PC-3 (cell line): ENCODE results near the gene ETDB. TPM values are rescaled to one million over a fixed set of nuclear protein-coding genes. Genes with fewer than 3 reads are reported as not detected.
A peak's percentile ranks its signal among the peaks of the same experiment; 100 is the strongest.

Source experiments
- ATAC-seq: fragments of 200-7000 bp; cut with Tn5 transposase; 2 replicates; pipeline ENCODE4 v1.9.1; 2020; ENCODE audit warnings: mild to moderate bottlenecking, moderate library complexity
- BruUV-seq: library from RNA; stranded (reverse); fragments of 400-500 nt; replicated peaks from 2 replicates; lab custom pipeline; 2021; lab: Mats Ljungman, UMichigan
- CTCF ChIA-PET: fragments of 300-600 bp; sonication (Branson Sonifier 250); formaldehyde crosslinking; loops from one replicate; lab custom pipeline; 2022; ENCODE audit warnings: antibody characterized with exemption; lab: Charles Lee
- POLR2A ChIA-PET: fragments of 300-600 bp; sonication (Branson Sonifier 250); formaldehyde crosslinking; loops from one replicate; lab custom pipeline; 2022; ENCODE audit warnings: antibody characterized with exemption; ENCODE audit not compliant: unreplicated experiment; lab: Charles Lee
- DNase-seq: peaks from one replicate; pipeline ENCODE4 v3.0.0-alpha.2; 2015
- H2AFZ ChIP-seq: fragments of 300-600 bp; sonication (generic); 2 replicates; pipeline ENCODE4 v1.6.0; 2016; ENCODE audit warnings: antibody characterized with exemption, low read length
- H3F3A ChIP-seq: fragments of 300-600 bp; sonication (generic); one replicate; pipeline ENCODE4 v1.6.0; 2017; ENCODE audit warnings: antibody characterized with exemption, low read length, control low read depth, mild to moderate bottlenecking; ENCODE audit not compliant: unreplicated experiment
- H3K27ac ChIP-seq: fragments of 300-600 bp; sonication (generic); 2 replicates; pipeline ENCODE4 v1.5.1; 2016; ENCODE audit warnings: mild to moderate bottlenecking, low read length
- H3K27me3 ChIP-seq: fragments of 300-600 bp; sonication (generic); 2 replicates; pipeline ENCODE4 v1.6.1; 2016; ENCODE audit warnings: low read length, mixed read lengths
- H3K36me3 ChIP-seq: fragments of 300-600 bp; sonication (generic); 2 replicates; pipeline ENCODE4 v1.6.1; 2016; ENCODE audit warnings: low read depth, mixed run types, low read length, mixed read lengths
- H3K4me1 ChIP-seq: fragments of 300-600 bp; sonication (generic); 2 replicates; pipeline ENCODE4 v1.5.1; 2016; ENCODE audit warnings: low read length; ENCODE audit not compliant: insufficient read depth
- H3K4me2 ChIP-seq: fragments of 300-600 bp; sonication (generic); 2 replicates; pipeline ENCODE4 v1.6.0; 2016; ENCODE audit warnings: low read length
- H3K4me3 ChIP-seq: fragments of 300-600 bp; sonication (generic); 2 replicates; pipeline ENCODE4 v1.5.1; 2016; ENCODE audit warnings: mild to moderate bottlenecking, low read length, mixed read lengths
- H3K79me2 ChIP-seq: fragments of 300-600 bp; sonication (generic); 2 replicates; pipeline ENCODE4 v1.6.1; 2017; ENCODE audit warnings: low read length, mixed read lengths
- H3K9ac ChIP-seq: fragments of 300-600 bp; sonication (generic); 2 replicates; pipeline ENCODE4 v1.6.0; 2016; ENCODE audit warnings: mild to moderate bottlenecking, low read length
- H3K9me2 ChIP-seq: fragments of 300-600 bp; sonication (generic); replicated peaks from 2 replicates; pipeline ENCODE4 v1.6.1; 2016; ENCODE audit warnings: mixed run types, low read length, mixed read lengths
- H3K9me3 ChIP-seq: fragments of 300-600 bp; sonication (generic); 2 replicates; pipeline ENCODE4 v1.6.1; 2016; ENCODE audit warnings: low read length, mixed read lengths
- H4K20me1 ChIP-seq: fragments of 300-600 bp; sonication (generic); 2 replicates; pipeline ENCODE4 v1.6.1; 2016; ENCODE audit warnings: low read length, mixed read lengths
- EZH2 ChIP-seq: fragments of 300-600 bp; sonication (generic); IDR thresholded peaks from one replicate; pipeline ENCODE4 v1.6.1; 2017; ENCODE audit warnings: antibody characterized with exemption, mild to moderate bottlenecking, low read length; ENCODE audit not compliant: unreplicated experiment
- EZH2phosphoT487 ChIP-seq: fragments of 300-600 bp; sonication (generic); IDR thresholded peaks from 2 replicates; pipeline ENCODE4 v1.6.1; 2018; ENCODE audit warnings: mild to moderate bottlenecking, antibody characterized with exemption, low read length, borderline replicate concordance
- intact Hi-C: fragments of 100-400 bp; cut with micrococcal nuclease; formaldehyde crosslinking; loops from 2 replicates; pipeline ENCODE4 v1.9.0; 2023
- total RNA-seq: library from RNA; depleted of rRNA; stranded (reverse); fragments of >200 nt; gene quantifications from 2 replicates; pipeline ENCODE4 v1.2.3, GENCODE V29; 2014
- TF ChIP-seq, protein P1 (sequence below): fragments of 300-600 bp; sonication (generic); conservative IDR thresholded peaks from 2 replicates; pipeline ENCODE4 v1.5.1; 2017; ENCODE audit warnings: antibody characterized with exemption, low read depth, mild to moderate bottlenecking, low read length

Gene ETDB
- total RNA-seq, 1 experiment from 2014 or later, result not detected

DNA sequence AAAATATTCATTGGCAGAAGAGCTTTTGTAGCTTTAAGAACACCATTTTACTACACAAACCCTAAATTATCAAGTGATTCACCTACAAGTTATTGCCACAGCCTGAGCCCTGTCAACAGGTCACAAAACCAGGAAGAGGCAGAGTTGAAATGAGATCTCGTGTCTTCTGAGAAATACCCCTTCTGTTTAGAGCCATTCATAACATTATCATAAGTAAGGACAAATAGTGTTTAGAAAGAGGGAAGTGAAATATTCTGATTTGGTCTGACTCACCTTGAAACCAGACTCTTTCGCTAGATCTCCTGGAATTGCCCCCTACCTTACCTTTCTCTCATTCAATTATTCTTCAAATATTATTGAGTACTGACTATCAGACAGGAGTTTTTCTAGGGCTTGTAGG, 5.9 kb downstream of the ETDB start:
- BruUV-seq, result no TSS peak
- no peaks in the 10 kb centered on the region for H3K9me3 ChIP-seq
- H3K9ac ChIP-seq, result no peak overlapping the region
- POLR2A ChIA-PET, result no interaction called here
- ATAC-seq (no peak), DNase-seq (no peak)
- no peak overlapping the region for H2AFZ ChIP-seq
- no peaks in the 10 kb centered on the region for H4K20me1 ChIP-seq
- no peaks in the 10 kb centered on the region for H3K36me3 ChIP-seq
- no peaks in the 10 kb centered on the region for H3F3A ChIP-seq
- no peaks in the 10 kb centered on the region for H3K79me2 ChIP-seq
- no peaks in the 10 kb centered on the region for H3K9me2 ChIP-seq
- TF ChIP-seq EZH2, result no peak
- TF ChIP-seq, protein P1, sequence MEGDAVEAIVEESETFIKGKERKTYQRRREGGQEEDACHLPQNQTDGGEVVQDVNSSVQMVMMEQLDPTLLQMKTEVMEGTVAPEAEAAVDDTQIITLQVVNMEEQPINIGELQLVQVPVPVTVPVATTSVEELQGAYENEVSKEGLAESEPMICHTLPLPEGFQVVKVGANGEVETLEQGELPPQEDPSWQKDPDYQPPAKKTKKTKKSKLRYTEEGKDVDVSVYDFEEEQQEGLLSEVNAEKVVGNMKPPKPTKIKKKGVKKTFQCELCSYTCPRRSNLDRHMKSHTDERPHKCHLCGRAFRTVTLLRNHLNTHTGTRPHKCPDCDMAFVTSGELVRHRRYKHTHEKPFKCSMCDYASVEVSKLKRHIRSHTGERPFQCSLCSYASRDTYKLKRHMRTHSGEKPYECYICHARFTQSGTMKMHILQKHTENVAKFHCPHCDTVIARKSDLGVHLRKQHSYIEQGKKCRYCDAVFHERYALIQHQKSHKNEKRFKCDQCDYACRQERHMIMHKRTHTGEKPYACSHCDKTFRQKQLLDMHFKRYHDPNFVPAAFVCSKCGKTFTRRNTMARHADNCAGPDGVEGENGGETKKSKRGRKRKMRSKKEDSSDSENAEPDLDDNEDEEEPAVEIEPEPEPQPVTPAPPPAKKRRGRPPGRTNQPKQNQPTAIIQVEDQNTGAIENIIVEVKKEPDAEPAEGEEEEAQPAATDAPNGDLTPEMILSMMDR, result no peak
- TF ChIP-seq EZH2phosphoT487, result no peak
- H3K27me3 ChIP-seq, result no peaks in the 10 kb centered on the region
- no peaks in the 10 kb centered on the region for H3K4me1 ChIP-seq
- no peak overlapping the region for H3K27ac ChIP-seq
- intact Hi-C loops, result no loop called here
- H3K4me2 ChIP-seq, result no peak overlapping the region
- CTCF ChIA-PET, result no interaction called here
- no peak overlapping the region for H3K4me3 ChIP-seq

DNA sequence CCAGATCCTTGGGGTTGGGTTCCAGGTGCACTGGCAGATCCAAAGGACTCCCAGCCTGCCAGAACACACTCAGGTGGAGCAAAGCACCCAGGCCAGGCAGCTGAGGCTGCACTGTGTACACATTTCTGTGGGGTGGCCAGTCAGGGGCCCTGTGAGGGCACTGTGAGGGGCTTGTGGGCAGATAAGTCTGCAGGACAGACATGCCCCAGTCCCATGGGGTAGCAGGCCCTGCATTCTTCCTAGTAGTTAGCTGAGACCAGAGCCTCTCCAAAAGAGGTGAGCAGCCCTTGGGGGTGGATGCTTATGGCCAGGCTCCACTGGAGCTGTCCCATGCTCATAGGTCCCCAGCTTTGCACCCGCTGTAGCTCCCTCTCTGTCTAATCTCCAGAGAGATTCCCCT, 7.6 kb downstream of the ETDB start:
- ATAC-seq (no peak), DNase-seq (no peak)
- ChIA-PET POLR2A (no interaction called here), CTCF (interaction anchor here (0.7 to 2.3 kb wide), 2 partner anchors 73 to 627 kb away, joined by 4 to 9 read pairs; no protein-coding TSS in a partner anchor)
- no peak overlapping the region for H3K9ac ChIP-seq
- no peak overlapping the region for H3K27ac ChIP-seq
- H3K4me1 ChIP-seq, result no peaks in the 10 kb centered on the region
- no peaks in the 10 kb centered on the region for H3K36me3 ChIP-seq
- H3K4me2 ChIP-seq, result no peak overlapping the region
- H3K27me3 ChIP-seq, result peaks cover 7% of the 10 kb centered on the region; the same call in 1 of the 2 replicates
- no peaks in the 10 kb centered on the region for H4K20me1 ChIP-seq
- no TSS peak for BruUV-seq
- TF ChIP-seq EZH2, result no peak
- TF ChIP-seq EZH2phosphoT487, result no peak
- TF ChIP-seq, protein P1, result no peak
- no peaks in the 10 kb centered on the region for H3K9me2 ChIP-seq
- no peak overlapping the region for H2AFZ ChIP-seq
- no peaks in the 10 kb centered on the region for H3K9me3 ChIP-seq
- no peaks in the 10 kb centered on the region for H3F3A ChIP-seq
- no peak overlapping the region for H3K4me3 ChIP-seq
- no peaks in the 10 kb centered on the region for H3K79me2 ChIP-seq
- intact Hi-C loops, result no loop called here

DNA sequence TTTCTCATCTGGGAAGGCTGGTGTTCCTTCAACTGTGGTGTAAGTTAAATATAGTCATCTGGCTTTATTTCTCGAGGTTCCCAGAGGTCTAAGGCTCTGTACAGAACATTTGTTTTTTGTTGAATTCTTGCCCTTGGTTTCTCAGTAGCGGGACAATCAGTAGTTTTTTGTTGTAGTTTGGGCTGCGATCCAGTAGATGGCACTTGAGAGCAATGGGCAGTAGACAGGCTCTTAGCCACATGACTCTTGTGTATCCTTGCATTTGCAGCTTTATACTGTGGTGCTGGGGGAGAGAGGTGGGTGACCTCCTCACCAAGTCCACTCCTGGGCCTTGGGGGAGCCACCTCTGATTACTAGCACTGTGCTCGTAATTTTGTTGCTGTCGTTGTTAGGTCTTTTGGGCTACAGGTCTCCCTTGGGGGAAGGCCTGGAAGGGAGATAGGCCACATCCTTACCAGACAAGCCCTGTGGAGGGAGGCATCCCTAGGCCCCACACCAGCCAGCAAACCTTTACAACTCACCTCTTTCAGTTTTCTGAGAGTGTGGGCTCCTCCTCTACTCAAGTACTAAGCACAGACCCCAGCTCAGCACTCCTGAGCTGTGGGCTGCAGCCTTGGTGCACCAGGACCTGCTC, 8.1 kb downstream of the ETDB start:
- no peaks in the 10 kb centered on the region for H3K36me3 ChIP-seq
- POLR2A ChIA-PET, result no interaction called here
- H3K27ac ChIP-seq, result no peak overlapping the region
- ATAC-seq (peak; percentile 63), DNase-seq (peak; percentile 62)
- no peaks in the 10 kb centered on the region for H3K4me1 ChIP-seq
- no peaks in the 10 kb centered on the region for H3F3A ChIP-seq
- no TSS peak for BruUV-seq
- H3K27me3 ChIP-seq, result peaks cover 7% of the 10 kb centered on the region; the same call in 1 of the 2 replicates
- no peak for TF ChIP-seq EZH2
- TF ChIP-seq, protein P1, result peak; percentile 77
- no peak for TF ChIP-seq EZH2phosphoT487
- H3K9ac ChIP-seq, result no peak overlapping the region
- H3K79me2 ChIP-seq, result no peaks in the 10 kb centered on the region
- H4K20me1 ChIP-seq, result no peaks in the 10 kb centered on the region
- H3K4me3 ChIP-seq, result no peak overlapping the region
- H2AFZ ChIP-seq, result no peak overlapping the region
- intact Hi-C loops, result no loop called here
- H3K9me2 ChIP-seq, result no peaks in the 10 kb centered on the region
- CTCF ChIA-PET, result interaction anchor here (2.3 kb wide), 1 partner anchor 74 kb away, joined by 9 read pairs; no protein-coding TSS in a partner anchor
- H3K9me3 ChIP-seq, result no peaks in the 10 kb centered on the region
- H3K4me2 ChIP-seq, result no peak overlapping the region
